T-helper 1 cell treated with Interleukin-12 subunit alpha and Interleukin-12 subunit beta and Interleukin-4 antibody, amounts not matched to agents 30 ng/mL and 1 ng/mL, for 36 hours (primary cell): ENCODE results near the gene PTK6. TPM values are rescaled to one million over a fixed set of nuclear protein-coding genes. Genes with fewer than 3 reads are reported as not detected.
"Not testable (repeated sequence)": the region's sequence is repeated elsewhere in the genome, so short reads cannot be mapped to it uniquely, and the experiment has no call there.

Source experiments
- intact Hi-C: fragments of 100-400 bp; cut with micrococcal nuclease; formaldehyde crosslinking; loops from one replicate; pipeline ENCODE4 v1.15.1; 2024
- total RNA-seq: library from RNA; stranded (reverse); gene quantifications from 2 replicates; pipeline ENCODE4 v1.2.3, GENCODE V29; 2022

PTK6 gene
- total RNA-seq, 1 donor from 2014 or later: 1.2 TPM

DNA sequence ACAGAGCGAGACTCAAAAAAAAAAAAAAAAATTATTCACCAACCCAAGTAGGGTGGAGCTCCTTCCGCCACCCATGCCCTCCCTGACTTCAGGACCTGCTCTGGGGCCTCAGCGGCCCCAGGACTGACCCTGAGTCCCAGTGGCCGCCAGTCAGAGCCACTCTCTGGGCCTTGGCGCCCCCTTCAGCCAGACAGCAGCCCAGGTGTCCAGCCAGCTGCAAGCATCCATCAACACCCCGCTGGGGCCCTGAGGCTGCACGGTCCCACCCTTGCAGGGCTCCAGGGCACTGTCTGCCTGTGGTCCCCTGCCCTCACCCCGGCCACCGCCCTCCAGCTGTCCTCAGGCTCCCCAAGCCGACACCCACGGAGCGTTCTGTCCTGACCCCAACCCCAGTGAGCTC is 53.3 kb downstream of the PTK6 start:
- intact Hi-C loops: no loop called here

DNA sequence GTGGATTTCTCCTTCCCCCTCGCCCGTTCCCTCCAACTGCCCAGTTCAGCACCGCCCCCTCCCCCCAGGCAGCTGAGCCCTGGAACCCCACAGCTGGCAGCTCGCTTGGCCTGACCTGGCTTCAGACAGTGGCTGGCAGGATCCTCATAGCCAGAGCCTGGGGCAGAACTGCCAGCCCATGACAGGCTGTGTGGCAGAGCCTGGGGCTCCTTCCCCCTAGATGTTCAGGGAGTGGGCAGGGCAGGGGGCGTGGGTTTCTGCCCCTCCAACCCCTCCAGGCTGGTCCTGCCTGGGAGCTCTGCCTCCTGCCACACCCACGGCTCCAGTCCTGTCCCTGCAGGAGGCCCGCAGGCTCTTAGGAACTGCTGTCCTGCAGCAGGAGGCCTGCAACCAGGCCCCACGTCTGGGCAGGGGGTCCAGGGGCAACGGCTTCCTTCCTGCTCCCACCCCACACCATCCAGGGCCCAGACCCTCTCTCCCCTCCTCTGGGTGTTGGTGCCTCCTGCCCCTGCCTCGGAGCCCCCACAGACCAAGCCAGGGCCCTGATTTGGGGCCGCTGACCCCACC is 55.1 kb downstream of the PTK6 start:
- intact Hi-C loops: no loop called here

DNA sequence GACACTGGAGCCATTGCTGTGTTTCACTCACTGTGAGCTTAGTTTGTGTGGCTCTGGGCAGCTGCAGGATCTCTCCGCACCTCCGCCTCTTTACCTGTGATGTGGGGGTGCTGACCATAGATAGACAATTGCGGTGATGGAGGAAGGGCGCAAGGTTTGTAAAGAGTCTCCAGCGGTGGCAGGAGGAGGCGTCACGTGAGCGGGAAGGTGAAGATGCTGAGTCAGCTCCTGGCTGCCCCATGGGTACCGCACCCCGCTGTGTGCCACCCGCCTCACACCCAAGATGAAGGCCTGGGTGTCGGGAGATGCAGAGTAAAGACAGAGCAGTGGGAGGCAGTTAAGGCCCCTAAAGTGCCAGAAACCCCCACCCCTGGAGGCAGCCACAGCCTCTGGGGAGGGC is 55.7 kb downstream of the PTK6 start:
- intact Hi-C loops: no loop called here

DNA sequence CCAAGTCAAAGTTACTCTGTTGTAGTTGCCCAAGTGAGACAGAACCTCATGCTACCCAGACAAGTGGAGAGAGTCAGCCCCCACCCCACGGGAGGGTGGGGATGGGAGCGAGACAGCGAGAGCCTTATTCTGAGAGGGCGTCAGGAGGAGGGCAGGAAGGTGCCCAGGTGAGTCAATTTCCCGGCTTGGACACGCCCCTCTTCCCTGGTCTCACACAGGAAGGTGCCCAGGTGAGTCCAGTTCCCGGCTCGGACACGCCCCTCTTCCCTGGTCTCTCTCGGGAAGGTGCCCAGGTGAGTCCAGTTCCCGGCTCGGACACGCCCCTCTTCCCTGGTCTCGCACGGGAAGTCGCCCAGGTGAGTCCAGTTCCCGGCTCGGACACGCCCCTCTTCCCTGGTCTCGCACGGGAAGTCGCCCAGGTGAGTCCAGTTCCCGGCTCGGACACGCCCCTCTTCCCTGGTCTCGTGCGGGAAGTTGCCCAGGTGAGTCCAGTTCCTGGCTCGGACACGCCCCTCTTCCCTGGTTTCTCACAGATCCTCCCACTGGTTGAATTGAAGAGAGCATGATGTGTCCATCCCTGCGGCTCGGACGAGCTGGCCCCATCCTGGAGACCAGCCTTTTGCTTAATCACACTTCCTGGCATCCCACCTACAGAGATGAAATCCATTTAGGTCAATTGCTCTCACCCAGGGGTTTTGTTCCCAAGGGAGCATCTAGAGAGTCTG is 57.3 kb downstream of the PTK6 start:
- intact Hi-C loops: not testable (repeated sequence)

DNA sequence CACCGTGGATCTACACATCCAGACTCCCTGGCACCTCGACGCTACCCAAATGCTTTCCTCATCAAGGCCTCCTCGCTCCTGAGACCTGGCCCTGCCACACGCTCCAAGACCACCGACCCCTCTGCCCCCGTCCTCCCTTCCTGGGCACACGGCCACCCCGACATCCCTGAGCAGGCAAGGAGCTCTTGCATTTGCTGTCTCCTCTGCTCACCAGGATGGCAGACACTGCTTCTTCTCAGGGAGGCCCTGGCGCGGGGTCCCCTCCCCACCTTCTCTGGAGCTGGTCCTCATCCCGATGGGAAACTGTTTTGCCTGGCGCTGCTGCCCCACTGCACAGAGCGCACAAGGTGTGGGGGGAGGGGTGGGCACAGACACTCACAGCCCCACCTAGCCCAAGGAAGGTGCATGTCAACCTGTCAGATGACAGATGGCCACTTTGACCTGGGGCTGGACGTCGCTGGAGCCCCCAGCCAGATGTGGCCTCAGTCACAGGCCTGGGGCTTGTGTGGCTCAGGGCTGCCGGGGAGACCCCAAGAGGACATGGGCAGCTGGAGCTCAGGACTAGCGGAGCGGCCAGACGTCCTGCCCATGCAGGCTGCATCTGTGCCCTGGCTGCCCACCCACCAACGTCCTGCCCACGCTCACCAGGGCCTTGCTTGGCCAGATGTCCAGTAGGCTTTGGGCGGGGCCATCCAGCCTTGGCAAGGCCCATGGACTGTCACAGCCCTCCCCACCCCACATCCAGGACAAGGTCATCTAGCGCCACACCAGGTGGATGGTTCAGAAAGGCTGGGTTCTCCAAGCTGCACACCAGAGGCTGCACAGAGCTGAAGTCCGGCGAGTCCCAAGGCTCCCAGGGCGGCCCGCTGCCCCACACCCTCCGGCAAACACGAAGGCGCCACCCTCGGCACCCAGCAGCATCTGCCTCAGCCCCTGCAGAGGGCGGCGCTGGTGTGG is 58.6 kb downstream of the PTK6 start:
- intact Hi-C loops: no loop called here

Other genes with a start within 250 kb of the PTK6 start
- 0.17 TPM in 1 of 2 replicates, not detected in the other for gene COL20A1, start 244.2 kb downstream of the PTK6 start, total RNA-seq
- not detected in 2 replicates for gene CHRNA4, start 176.0 kb downstream of the PTK6 start, total RNA-seq
- gene KCNQ2, start 64.7 kb downstream of the PTK6 start, total RNA-seq: not detected in 2 replicates
- gene EEF1A2, start 38.3 kb downstream of the PTK6 start, total RNA-seq: 1.2 and 1.6 TPM in 2 replicates
- gene PPDPF, start 16.6 kb downstream of the PTK6 start, total RNA-seq: 137 and 141 TPM in 2 replicates
- gene SRMS, start 10.4 kb upstream of the PTK6 start, total RNA-seq: not detected in 2 replicates
- 0.27 and 0.49 TPM in 2 replicates for gene FNDC11, start 16.8 kb upstream of the PTK6 start, total RNA-seq
- gene HELZ2, start 36.9 kb upstream of the PTK6 start, total RNA-seq: 118 and 120 TPM in 2 replicates
- 15.5 and 16.8 TPM in 2 replicates for gene GMEB2, start 89.7 kb upstream of the PTK6 start, total RNA-seq
- gene STMN3, start 116.0 kb upstream of the PTK6 start, total RNA-seq: 14.3 and 15.5 TPM in 2 replicates
- gene RTEL1, start 120.9 kb upstream of the PTK6 start, total RNA-seq: 43.1 and 47.5 TPM in 2 replicates
- gene TNFRSF6B, start 159.3 kb upstream of the PTK6 start, total RNA-seq: not detected in 2 replicates
- 67.0 and 74.5 TPM in 2 replicates for gene ARFRP1, start 170.6 kb upstream of the PTK6 start, total RNA-seq
- 46.5 and 50.4 TPM in 2 replicates for gene ZGPAT, start 170.7 kb upstream of the PTK6 start, total RNA-seq
- gene LIME1, start 199.3 kb upstream of the PTK6 start, total RNA-seq: 73.8 and 77.7 TPM in 2 replicates
- gene SLC2A4RG, start 202.4 kb upstream of the PTK6 start, total RNA-seq: 66.1 and 70.4 TPM in 2 replicates